MCF 10A (cell line): Measurements from ENCODE around the gene CD44. TPM values are rescaled to one million over a fixed set of nuclear protein-coding genes. Genes with fewer than 3 reads are reported as not detected.

ENCODE experiments used
- BruUV-seq: library from RNA; stranded (reverse); fragments of 400-500 nt; replicated peaks from 2 replicates; lab custom pipeline; 2021; lab: Mats Ljungman, UMichigan
- CTCF ChIA-PET: fragments of 300-600 bp; sonication (Branson Sonifier 250); formaldehyde crosslinking; extraction: SDS; loops from one replicate; lab custom pipeline; 2021; ENCODE audit warnings: antibody characterized with exemption, inconsistent platforms; lab: Yijun Ruan, JAX
- POLR2A ChIA-PET: fragments of 300-600, 350-650 bp; sonication (Branson Sonifier 250); formaldehyde crosslinking; extraction: SDS; loops from one replicate; lab custom pipeline; 2020; ENCODE audit warnings: antibody characterized with exemption, inconsistent platforms; lab: Yijun Ruan, JAX
- DNase-seq: peaks from one replicate; pipeline ENCODE4 v3.0.0-alpha.2; 2018; ENCODE audit not compliant: unreplicated experiment
- H3K27ac Mint-ChIP-seq: one replicate; pipeline ENCODE4 v1.8.0; 2022; ENCODE audit warnings: mild to moderate bottlenecking, low read depth, mixed read lengths; ENCODE audit not compliant: unreplicated experiment
- H3K27me3 Mint-ChIP-seq: one replicate; pipeline ENCODE4 v1.8.0; 2022; ENCODE audit warnings: mixed read lengths; ENCODE audit not compliant: insufficient read depth, unreplicated experiment
- H3K36me3 Mint-ChIP-seq: one replicate; pipeline ENCODE4 v1.8.0; 2022; ENCODE audit warnings: mild to moderate bottlenecking, moderate library complexity, mixed read lengths; ENCODE audit not compliant: insufficient read depth, unreplicated experiment
- H3K4me1 Mint-ChIP-seq: one replicate; pipeline ENCODE4 v1.8.0; 2022; ENCODE audit warnings: mixed read lengths; ENCODE audit not compliant: insufficient read depth, unreplicated experiment
- H3K4me3 Mint-ChIP-seq: one replicate; pipeline ENCODE4 v1.8.0; 2022; ENCODE audit warnings: mild to moderate bottlenecking, moderate library complexity, mixed read lengths; ENCODE audit not compliant: unreplicated experiment
- H3K9me3 Mint-ChIP-seq: one replicate; pipeline ENCODE4 v1.8.0; 2022; ENCODE audit warnings: mixed read lengths; ENCODE audit not compliant: unreplicated experiment
- intact Hi-C: fragments of 100-400 bp; cut with micrococcal nuclease; formaldehyde crosslinking; loops from 2 replicates; pipeline ENCODE4 v1.14.1; 2022
- total RNA-seq: library from RNA; stranded (reverse); gene quantifications from 2 replicates; pipeline ENCODE4 v1.2.3, GENCODE V29; 2022
- TF ChIP-seq, protein P1 (sequence below): fragments of 200-600 bp; IDR thresholded peaks from one replicate; pipeline ENCODE4 v1.8.0; 2022; ENCODE audit warnings: antibody characterized with exemption, mild to moderate bottlenecking; ENCODE audit not compliant: unreplicated experiment

Gene CD44
- total RNA-seq, 1 experiment from 2014 or later: 446 TPM

DNA sequence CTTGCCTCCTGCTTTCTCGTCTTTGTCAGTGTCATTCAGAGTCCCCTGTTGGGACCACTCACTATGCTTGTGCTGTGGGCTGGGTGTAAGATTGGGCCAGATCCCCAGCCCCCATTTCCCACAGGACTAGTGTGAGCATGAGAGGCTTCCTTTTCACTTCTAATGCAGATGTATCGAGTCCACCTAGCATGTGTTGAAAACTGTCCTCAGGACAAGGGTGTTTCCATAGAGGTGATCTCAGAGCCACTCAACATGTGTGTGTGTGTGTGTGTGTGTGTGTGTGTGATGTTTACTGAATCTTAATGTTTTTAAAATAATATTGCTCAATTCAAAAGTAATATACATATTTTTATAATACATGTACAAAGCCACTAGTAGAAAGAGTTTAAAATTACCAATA is 11.4 kb upstream of the CD44 start:
- TF ChIP-seq, protein P1, sequence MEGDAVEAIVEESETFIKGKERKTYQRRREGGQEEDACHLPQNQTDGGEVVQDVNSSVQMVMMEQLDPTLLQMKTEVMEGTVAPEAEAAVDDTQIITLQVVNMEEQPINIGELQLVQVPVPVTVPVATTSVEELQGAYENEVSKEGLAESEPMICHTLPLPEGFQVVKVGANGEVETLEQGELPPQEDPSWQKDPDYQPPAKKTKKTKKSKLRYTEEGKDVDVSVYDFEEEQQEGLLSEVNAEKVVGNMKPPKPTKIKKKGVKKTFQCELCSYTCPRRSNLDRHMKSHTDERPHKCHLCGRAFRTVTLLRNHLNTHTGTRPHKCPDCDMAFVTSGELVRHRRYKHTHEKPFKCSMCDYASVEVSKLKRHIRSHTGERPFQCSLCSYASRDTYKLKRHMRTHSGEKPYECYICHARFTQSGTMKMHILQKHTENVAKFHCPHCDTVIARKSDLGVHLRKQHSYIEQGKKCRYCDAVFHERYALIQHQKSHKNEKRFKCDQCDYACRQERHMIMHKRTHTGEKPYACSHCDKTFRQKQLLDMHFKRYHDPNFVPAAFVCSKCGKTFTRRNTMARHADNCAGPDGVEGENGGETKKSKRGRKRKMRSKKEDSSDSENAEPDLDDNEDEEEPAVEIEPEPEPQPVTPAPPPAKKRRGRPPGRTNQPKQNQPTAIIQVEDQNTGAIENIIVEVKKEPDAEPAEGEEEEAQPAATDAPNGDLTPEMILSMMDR: no peak
- intact Hi-C loops: no loop called here
- no TSS peak for BruUV-seq
- Mint-ChIP-seq H3K36me3 (no peaks in the 10 kb centered on the region), H3K4me3 (no peak overlapping the region), H3K9me3 (no peaks in the 10 kb centered on the region), H3K27ac (no peak overlapping the region), H3K4me1 (no peaks in the 10 kb centered on the region), H3K27me3 (peaks cover 10% of the 10 kb centered on the region)
- DNase-seq: no peak
- POLR2A ChIA-PET: interaction anchor here (0.6 to 0.7 kb wide), 2 partner anchors 112 to 851 kb away, joined by 3 read pairs; no protein-coding TSS in a partner anchor
- CTCF ChIA-PET: interaction anchor here (1.7 kb wide), 1 partner anchor 10 kb away, joined by 5 read pairs; no protein-coding TSS in a partner anchor

DNA sequence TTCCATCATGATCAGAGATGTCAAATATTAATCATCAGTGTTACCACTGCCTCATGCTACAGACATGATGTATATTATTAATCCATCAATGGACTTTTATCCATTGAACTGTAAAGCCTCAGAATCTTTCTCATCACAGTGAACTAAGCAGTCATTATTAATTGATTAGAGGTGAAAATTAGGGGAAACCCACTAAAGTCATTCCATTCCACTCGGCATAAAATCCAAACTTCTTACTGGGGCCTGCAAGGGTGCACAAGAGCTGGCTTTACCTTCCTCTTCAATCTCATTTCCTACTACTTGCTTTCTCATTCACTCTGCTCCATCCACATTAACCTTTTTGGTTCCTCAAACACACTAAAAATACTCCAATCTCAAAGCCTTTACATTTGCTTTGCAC is 7.9 kb upstream of the CD44 start:
- intact Hi-C loops: no loop called here
- Mint-ChIP-seq H3K27ac (no peak overlapping the region), H3K4me3 (no peak overlapping the region), H3K27me3 (peaks cover 10% of the 10 kb centered on the region), H3K4me1 (peaks cover 5% of the 10 kb centered on the region), H3K9me3 (no peaks in the 10 kb centered on the region), H3K36me3 (no peaks in the 10 kb centered on the region)
- ChIA-PET CTCF (interaction anchor here (0.9 to 1.2 kb wide), 3 partner anchors 9 to 36 kb away, joined by 3 read pairs; no protein-coding TSS in a partner anchor), POLR2A (no interaction called here)
- TF ChIP-seq, protein P1: no peak
- BruUV-seq: no TSS peak
- no peak for DNase-seq

DNA sequence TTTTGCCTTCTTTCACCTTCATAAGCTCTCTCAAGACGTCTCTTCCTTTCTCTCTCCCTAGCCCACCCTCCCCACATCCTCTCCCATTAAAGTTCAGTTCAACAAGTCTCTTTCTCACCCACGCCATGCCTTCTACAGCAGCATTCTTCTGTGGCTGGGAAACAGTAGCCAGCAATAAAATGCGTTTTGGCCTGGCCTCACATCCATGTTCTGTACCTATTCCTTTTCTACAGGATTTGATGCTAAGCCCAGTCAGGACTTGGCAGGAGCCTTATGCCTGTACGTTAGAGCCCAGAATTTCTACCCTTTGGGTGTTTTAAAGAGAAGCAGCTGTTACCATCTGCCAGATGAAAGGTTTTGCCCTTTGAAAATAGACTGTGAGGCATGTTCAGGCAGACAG is 7.1 kb upstream of the CD44 start:
- no TSS peak for BruUV-seq
- no peak for DNase-seq
- POLR2A ChIA-PET: interaction anchor here (1.0 to 1.1 kb wide), 2 partner anchors 9 to 205 kb away, joined by 3 read pairs; no protein-coding TSS in a partner anchor
- H3K27me3 Mint-ChIP-seq: peaks cover 3% of the 10 kb centered on the region
- CTCF ChIA-PET: no interaction called here
- H3K36me3 Mint-ChIP-seq: no peaks in the 10 kb centered on the region
- peaks cover 5% of the 10 kb centered on the region for H3K4me1 Mint-ChIP-seq
- peak overlapping the region; percentile 38 for H3K27ac Mint-ChIP-seq
- no peaks in the 10 kb centered on the region for H3K9me3 Mint-ChIP-seq
- intact Hi-C loops: no loop called here
- H3K4me3 Mint-ChIP-seq: no peak overlapping the region
- TF ChIP-seq, protein P1: no peak

DNA sequence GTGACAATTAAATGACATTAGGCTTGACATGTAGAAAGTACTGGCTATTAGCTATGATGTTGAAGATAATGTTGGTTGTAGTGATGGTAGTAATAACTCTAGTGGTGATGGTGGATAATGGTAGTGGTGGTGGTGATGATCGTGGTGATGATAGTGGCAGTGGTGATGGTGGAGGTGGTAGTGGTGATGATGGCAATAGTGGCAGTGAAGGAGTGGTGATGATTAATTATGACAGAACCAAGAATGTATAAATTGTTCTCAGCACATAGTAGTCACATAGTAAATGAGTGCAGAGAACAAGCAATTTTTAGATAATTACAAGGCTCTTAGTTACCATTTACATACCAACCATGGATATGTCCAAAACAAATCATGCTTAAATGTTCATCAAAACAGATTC is 5.3 kb upstream of the CD44 start:
- DNase-seq: no peak
- POLR2A ChIA-PET: no interaction called here
- intact Hi-C loops: no loop called here
- TF ChIP-seq, protein P1: no peak
- H3K27ac Mint-ChIP-seq: no peak overlapping the region
- BruUV-seq: no TSS peak
- peaks cover 5% of the 10 kb centered on the region for H3K4me1 Mint-ChIP-seq
- H3K36me3 Mint-ChIP-seq: no peaks in the 10 kb centered on the region
- H3K27me3 Mint-ChIP-seq: no peaks in the 10 kb centered on the region
- no peak overlapping the region for H3K4me3 Mint-ChIP-seq
- H3K9me3 Mint-ChIP-seq: no peaks in the 10 kb centered on the region
- CTCF ChIA-PET: no interaction called here
